GM19193 (cell line): ENCODE measurements around the gene ZDHHC14.

Experiments used
- POLR2A ChIP-seq: IDR thresholded peaks from 4 replicates; pipeline ENCODE4 v1.6.1; 2011; ENCODE audit not compliant: insufficient read depth, insufficient read length; ENCODE audit errors: extremely low read depth

Gene ZDHHC14

GRCh38 chr6:157530724-157531168 lies 149.8 kb downstream of the ZDHHC14 start:
- TF ChIP-seq POLR2A: no peak

- no peak for TF ChIP-seq POLR2A
Measured at GRCh38 chr6:157531169-157531985, 150.4 kb downstream of the ZDHHC14 start.

GRCh38 chr6:157531986-157532365 lies 151.0 kb downstream of the ZDHHC14 start:
- TF ChIP-seq POLR2A: no peak

GRCh38 chr6:157533048-157533871 lies 152.3 kb downstream of the ZDHHC14 start:
- no peak for TF ChIP-seq POLR2A

- TF ChIP-seq POLR2A: no peak
Measured at GRCh38 chr6:157534134-157534871, 153.3 kb downstream of the ZDHHC14 start.

- no peak for TF ChIP-seq POLR2A
Measured at GRCh38 chr6:157534977-157535339, 154.0 kb downstream of the ZDHHC14 start.

- no peak for TF ChIP-seq POLR2A
Measured at GRCh38 chr6:157535340-157536222, 154.6 kb downstream of the ZDHHC14 start.

GRCh38 chr6:157536223-157536545 lies 155.2 kb downstream of the ZDHHC14 start:
- no peak for TF ChIP-seq POLR2A

- no peak for TF ChIP-seq POLR2A
Measured at GRCh38 chr6:157537556-157537955, 156.6 kb downstream of the ZDHHC14 start.

GRCh38 chr6:157538168-157538567 lies 157.2 kb downstream of the ZDHHC14 start:
- no peak for TF ChIP-seq POLR2A

- no peak for TF ChIP-seq POLR2A
Measured at GRCh38 chr6:157538698-157539097, 157.7 kb downstream of the ZDHHC14 start.

GRCh38 chr6:157539421-157539822 lies 158.4 kb downstream of the ZDHHC14 start:
- no peak for TF ChIP-seq POLR2A

GRCh38 chr6:157539900-157540752 lies 159.1 kb downstream of the ZDHHC14 start:
- no peak for TF ChIP-seq POLR2A
